Measurements from ENCODE around the gene CYBC1.

The CYBC1 gene

DNA sequence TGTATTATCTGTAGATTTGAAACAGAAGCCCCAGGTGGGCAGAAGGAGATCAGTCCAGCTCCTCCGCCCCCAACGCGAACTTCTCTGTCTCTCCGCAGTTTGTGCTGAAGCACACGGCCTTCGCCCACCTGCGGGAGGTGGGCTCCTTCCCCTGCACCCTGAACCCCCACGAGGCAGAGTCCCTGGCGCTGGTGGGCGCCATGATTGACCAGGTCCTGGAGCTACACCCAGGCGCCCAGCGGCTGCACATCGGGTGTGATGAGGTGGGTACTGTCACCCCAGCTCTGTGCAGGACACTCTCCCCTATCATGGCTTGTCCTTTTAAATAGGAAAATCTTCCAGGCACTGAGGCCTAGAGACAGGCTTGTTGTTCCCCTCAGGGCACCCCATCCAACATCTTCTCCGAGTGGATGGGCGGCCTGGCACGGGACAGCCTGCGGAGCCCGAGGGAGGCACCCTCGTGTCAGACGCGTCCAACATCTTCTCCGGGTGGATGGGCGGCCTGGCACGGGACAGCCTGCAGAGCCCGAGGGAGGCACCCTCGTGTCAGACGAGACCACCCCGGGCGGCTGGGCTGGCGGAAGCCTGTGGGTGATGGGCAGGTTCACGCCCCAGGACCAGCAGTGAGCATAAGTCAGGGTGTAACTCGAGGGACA, 16.9 kb downstream of the CYBC1 start:
- peaks cover 6% of the 10 kb centered on the region for H3K36me3 Mint-ChIP-seq (ENCODE audit: low read depth)
- H3K9me3 Mint-ChIP-seq: no peaks in the 10 kb centered on the region
- TF ChIP-seq, protein P1, sequence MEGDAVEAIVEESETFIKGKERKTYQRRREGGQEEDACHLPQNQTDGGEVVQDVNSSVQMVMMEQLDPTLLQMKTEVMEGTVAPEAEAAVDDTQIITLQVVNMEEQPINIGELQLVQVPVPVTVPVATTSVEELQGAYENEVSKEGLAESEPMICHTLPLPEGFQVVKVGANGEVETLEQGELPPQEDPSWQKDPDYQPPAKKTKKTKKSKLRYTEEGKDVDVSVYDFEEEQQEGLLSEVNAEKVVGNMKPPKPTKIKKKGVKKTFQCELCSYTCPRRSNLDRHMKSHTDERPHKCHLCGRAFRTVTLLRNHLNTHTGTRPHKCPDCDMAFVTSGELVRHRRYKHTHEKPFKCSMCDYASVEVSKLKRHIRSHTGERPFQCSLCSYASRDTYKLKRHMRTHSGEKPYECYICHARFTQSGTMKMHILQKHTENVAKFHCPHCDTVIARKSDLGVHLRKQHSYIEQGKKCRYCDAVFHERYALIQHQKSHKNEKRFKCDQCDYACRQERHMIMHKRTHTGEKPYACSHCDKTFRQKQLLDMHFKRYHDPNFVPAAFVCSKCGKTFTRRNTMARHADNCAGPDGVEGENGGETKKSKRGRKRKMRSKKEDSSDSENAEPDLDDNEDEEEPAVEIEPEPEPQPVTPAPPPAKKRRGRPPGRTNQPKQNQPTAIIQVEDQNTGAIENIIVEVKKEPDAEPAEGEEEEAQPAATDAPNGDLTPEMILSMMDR (IDR thresholded peaks at IDR 0.05; ENCODE audit: unreplicated experiment in 3 of 3): no peak
- no peak overlapping the region for H3K27ac Mint-ChIP-seq
- no peaks in the 10 kb centered on the region for H3K4me1 Mint-ChIP-seq
- H3K4me3 Mint-ChIP-seq: no peak overlapping the region
- no peaks in the 10 kb centered on the region for H3K27me3 Mint-ChIP-seq (ENCODE audit: low read depth)

- H3K27me3 Mint-ChIP-seq (ENCODE audit: low read depth): no peaks in the 10 kb centered on the region
Measured at GRCh38 chr17:82432017-82432416, 18.5 kb downstream of the CYBC1 start.

GRCh38 chr17:82429824-82430223, 20.7 kb downstream of the CYBC1 start:
- Mint-ChIP-seq H3K4me3 (no peak overlapping the region), H3K36me3 (ENCODE audit: low read depth) (peaks cover 6% of the 10 kb centered on the region), H3K27me3 (ENCODE audit: low read depth) (no peaks in the 10 kb centered on the region), H3K27ac (no peak overlapping the region), H3K4me1 (no peaks in the 10 kb centered on the region), H3K9me3 (no peaks in the 10 kb centered on the region)
- TF ChIP-seq, protein P1 (IDR thresholded peaks at IDR 0.05; ENCODE audit: unreplicated experiment in 3 of 3): no peak

More at GRCh38 chr17:82432017-82432416, 18.5 kb downstream of the CYBC1 start:
- Mint-ChIP-seq H3K27ac (no peak overlapping the region), H3K4me3 (no peak overlapping the region), H3K4me1 (no peaks in the 10 kb centered on the region), H3K36me3 (ENCODE audit: low read depth) (peaks cover 6% of the 10 kb centered on the region), H3K9me3 (no peaks in the 10 kb centered on the region)
- TF ChIP-seq, protein P1 (IDR thresholded peaks at IDR 0.05; ENCODE audit: unreplicated experiment in 3 of 3): no peak

DNA sequence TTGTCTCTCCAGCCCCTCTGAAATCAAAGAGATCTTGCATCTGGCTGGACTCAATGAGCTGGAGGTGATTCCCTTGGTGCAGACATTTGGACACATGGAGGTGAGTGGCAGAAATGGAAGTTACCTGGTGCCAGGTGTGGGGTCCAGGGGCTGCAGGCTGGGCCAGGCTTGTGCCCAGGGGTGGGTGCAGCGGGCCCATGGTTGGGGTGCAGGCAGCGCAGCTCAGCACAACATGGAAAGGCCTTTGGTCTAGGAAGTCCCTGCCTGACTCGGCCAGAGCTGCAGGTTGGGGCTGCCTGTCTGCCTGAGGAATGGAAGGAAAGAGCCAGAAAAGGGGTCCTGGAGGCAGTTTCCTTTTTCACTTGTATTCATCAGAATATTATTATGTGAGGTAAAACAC, 22.0 kb downstream of the CYBC1 start:
- H3K27me3 Mint-ChIP-seq (ENCODE audit: low read depth): peaks cover 4% of the 10 kb centered on the region
- no peak overlapping the region for H3K27ac Mint-ChIP-seq
- no peak overlapping the region for H3K4me3 Mint-ChIP-seq
- no peaks in the 10 kb centered on the region for H3K4me1 Mint-ChIP-seq
- no peaks in the 10 kb centered on the region for H3K9me3 Mint-ChIP-seq
- H3K36me3 Mint-ChIP-seq (ENCODE audit: low read depth): peaks cover 15% of the 10 kb centered on the region
- TF ChIP-seq, protein P1 (IDR thresholded peaks at IDR 0.05; ENCODE audit: unreplicated experiment in 3 of 3): no peak

GRCh38 chr17:82424863-82425159, 25.7 kb downstream of the CYBC1 start:
- H3K36me3 Mint-ChIP-seq (ENCODE audit: low read depth): peaks cover 47% of the 10 kb centered on the region
- no peaks in the 10 kb centered on the region for H3K4me1 Mint-ChIP-seq
- H3K27me3 Mint-ChIP-seq (ENCODE audit: low read depth): peaks cover 4% of the 10 kb centered on the region
- H3K9me3 Mint-ChIP-seq: peaks cover 17% of the 10 kb centered on the region
- TF ChIP-seq, protein P1 (IDR thresholded peaks at IDR 0.05; ENCODE audit: unreplicated experiment in 3 of 3): no peak
- no peak overlapping the region for H3K27ac Mint-ChIP-seq
- no peak overlapping the region for H3K4me3 Mint-ChIP-seq

Measured in nephron (organoid).